H1 (cell line): ENCODE data around the gene PRKN. TPM values are rescaled to one million over a fixed set of nuclear protein-coding genes. Genes with fewer than 3 reads are reported as not detected.

Experiments
- CTCF ChIA-PET: fragments of 300-600 bp; sonication (Branson Sonifier 250); formaldehyde crosslinking; loops from one replicate; lab custom pipeline; 2021; ENCODE audit not compliant: partially characterized antibody; lab: Charles Lee
- POLR2A ChIA-PET: fragments of 300-600 bp; sonication (Branson Sonifier 250); formaldehyde crosslinking; loops from one replicate; lab custom pipeline; 2021; ENCODE audit warnings: inconsistent platforms; ENCODE audit not compliant: partially characterized antibody; lab: Charles Lee
- DNase-seq, 2 experiments: peaks; one replicate each; pipeline versions ENCODE4 v3.0.0 to v3.0.0-alpha.2; 2010 to 2022; ENCODE audit warnings: low spot score in 2 of 2, low read depth in 1 of 2, mixed read lengths in 1 of 2
- FAIRE-seq: peaks from 2 replicates; lab custom pipeline; 2011; peaks lifted over from hg19 to GRCh38; lab: Jason Lieb, UNC
- H2AFZ ChIP-seq: 2 replicates; pipeline ENCODE4 v1.8.1; 2012; ENCODE audit warnings: low read length, inconsistent platforms
- H2AK5ac ChIP-seq: 2 replicates; pipeline ENCODE4 v1.6.1; 2013; ENCODE audit warnings: low read depth, low read length
- H2BK120ac ChIP-seq: replicated peaks from 2 replicates; pipeline ENCODE3; 2013; ENCODE audit warnings: low read depth, low read length, inconsistent platforms
- H2BK12ac ChIP-seq: 2 replicates; pipeline ENCODE4 v1.6.1; 2013; ENCODE audit warnings: low read depth, low read length
- H2BK15ac ChIP-seq: 2 replicates; pipeline ENCODE4 v1.6.1; 2013; ENCODE audit warnings: low read length
- H2BK20ac ChIP-seq: 2 replicates; pipeline ENCODE4 v1.6.1; 2013; ENCODE audit warnings: low read length
- H2BK5ac ChIP-seq: 2 replicates; pipeline ENCODE4 v1.6.1; 2013; ENCODE audit warnings: low read depth, low read length
- H3K14ac ChIP-seq: 2 replicates; pipeline ENCODE4 v1.6.1; 2013; ENCODE audit warnings: inconsistent platforms; ENCODE audit not compliant: insufficient read length
- H3K18ac ChIP-seq: 2 replicates; pipeline ENCODE4 v1.6.1; 2013; ENCODE audit warnings: low read length; ENCODE audit errors: extremely low read depth
- H3K23ac ChIP-seq: 2 replicates; pipeline ENCODE4 v1.6.1; 2013; ENCODE audit warnings: inconsistent platforms; ENCODE audit not compliant: insufficient read length
- H3K23me2 ChIP-seq: 2 replicates; pipeline ENCODE4 v1.6.1; 2013; ENCODE audit warnings: low read depth, low read length
- H3K27ac ChIP-seq: 2 replicates; pipeline ENCODE4 v1.6.1; 2011; ENCODE audit warnings: low read depth, low read length, inconsistent platforms
- H3K27me3 ChIP-seq, 4 experiments: replicated peaks in 1 of 4; 1 replicate in 1 of 4; 2 replicates in 3 of 4; pipeline versions ENCODE4 v1.6.1 to v1.8.1; 2011 to 2013; ENCODE audit warnings: low read length in 3 of 4, mild to moderate bottlenecking in 3 of 4, inconsistent platforms in 2 of 4, mixed read lengths in 2 of 4, moderate library complexity in 1 of 4; ENCODE audit not compliant: control insufficient read depth in 3 of 4, insufficient read depth in 3 of 4; ENCODE audit errors: extremely low read depth in 1 of 4
- H3K36me3 ChIP-seq, 4 experiments: 2 replicates each; pipeline versions ENCODE4 v1.6.1 to v1.8.1; 2011 to 2013; ENCODE audit warnings: mild to moderate bottlenecking in 4 of 4, low read length in 3 of 4, moderate library complexity in 2 of 4, control low read depth in 1 of 4, inconsistent platforms in 1 of 4; ENCODE audit not compliant: insufficient read depth in 4 of 4, control insufficient read depth in 2 of 4
- H3K4ac ChIP-seq: replicated peaks from 2 replicates; pipeline ENCODE3; 2013; ENCODE audit warnings: low read length, low read depth, mixed read lengths, inconsistent platforms; ENCODE audit not compliant: insufficient read length
- H3K4me1 ChIP-seq, 4 experiments: replicated peaks in 1 of 4; 1 replicate in 1 of 4; 2 replicates in 3 of 4; pipeline versions ENCODE4 v1.6.1 to v1.8.1; 2011 to 2013; ENCODE audit warnings: low read length in 3 of 4, inconsistent platforms in 2 of 4, mixed read lengths in 1 of 4; ENCODE audit not compliant: insufficient read depth in 4 of 4, control insufficient read depth in 3 of 4
- H3K4me2 ChIP-seq, 2 experiments: 2 replicates each; pipeline versions ENCODE4 v1.6.1 to v1.8.1; 2011 to 2013; ENCODE audit warnings: low read depth in 2 of 2, low read length in 2 of 2, control low read depth in 1 of 2, inconsistent platforms in 1 of 2, mild to moderate bottlenecking in 1 of 2; ENCODE audit not compliant: insufficient read depth in 1 of 2
- H3K4me3 ChIP-seq, 4 experiments: fragments of 200-600, 300-600 bp in 1 of 4; sonication (generic), shearing (Covaris generic), sonication (Bioruptor Twin) in 1 of 4; 2 replicates each; pipeline versions ENCODE4 v1.5.1 to v1.8.1; 2011 to 2016; ENCODE audit warnings: low read length in 4 of 4, low read depth in 3 of 4, control low read depth in 2 of 4, inconsistent platforms in 2 of 4, mild to moderate bottlenecking in 2 of 4, mixed read lengths in 1 of 4, moderate library complexity in 1 of 4; ENCODE audit not compliant: insufficient read depth in 2 of 4; ENCODE audit errors: extremely low read depth in 1 of 4
- H3K56ac ChIP-seq: replicated peaks from 2 replicates; pipeline ENCODE3; 2013; ENCODE audit warnings: low read depth, mild to moderate bottlenecking, mixed read lengths, low read length, inconsistent platforms; ENCODE audit not compliant: insufficient read length
- H3K79me1 ChIP-seq: 2 replicates; pipeline ENCODE4 v1.6.1; 2013; ENCODE audit warnings: low read depth, low read length, control low read depth
- H3K79me2 ChIP-seq, 2 experiments: 2 replicates each; pipeline versions ENCODE4 v1.6.1 to v1.8.1; 2012 to 2013; ENCODE audit warnings: low read length in 2 of 2, mild to moderate bottlenecking in 2 of 2, inconsistent platforms in 1 of 2; ENCODE audit not compliant: insufficient read depth in 2 of 2, control insufficient read depth in 1 of 2
- H3K9ac ChIP-seq, 4 experiments: replicated peaks in 1 of 4; 1 replicate in 1 of 4; 2 replicates in 3 of 4; pipeline versions ENCODE4 v1.6.1 to v1.8.1; 2011 to 2013; ENCODE audit warnings: low read depth in 3 of 4, low read length in 3 of 4, control low read depth in 2 of 4, mild to moderate bottlenecking in 2 of 4, moderate library complexity in 2 of 4, inconsistent platforms in 1 of 4; ENCODE audit errors: extremely low read depth in 1 of 4
- H3K9me3 ChIP-seq, 2 experiments: 2 replicates each; pipeline versions ENCODE4 v1.6.1 to v1.8.1; 2012 to 2013; ENCODE audit warnings: mild to moderate bottlenecking in 2 of 2, moderate library complexity in 2 of 2, control low read depth in 1 of 2, inconsistent platforms in 1 of 2, low read depth in 1 of 2, low read length in 1 of 2, mixed read lengths in 1 of 2; ENCODE audit not compliant: insufficient read depth in 2 of 2
- H4K20me1 ChIP-seq, 2 experiments: replicated peaks in 1 of 2; 2 replicates each; pipeline versions ENCODE3 to v1.8.1; 2011 to 2013; ENCODE audit warnings: inconsistent platforms in 2 of 2, low read length in 2 of 2, mild to moderate bottlenecking in 1 of 2; ENCODE audit not compliant: insufficient read depth in 2 of 2, control insufficient read depth in 1 of 2
- H4K5ac ChIP-seq: 2 replicates; pipeline ENCODE4 v1.6.1; 2013; ENCODE audit warnings: low read length, low read depth, mixed read lengths, inconsistent platforms; ENCODE audit not compliant: insufficient read length
- H4K8ac ChIP-seq: 2 replicates; pipeline ENCODE4 v1.8.0; 2013; ENCODE audit warnings: mild to moderate bottlenecking, moderate library complexity, low read length, inconsistent platforms; ENCODE audit not compliant: insufficient read depth; ENCODE audit errors: extremely low read depth
- H4K91ac ChIP-seq: replicated peaks from 2 replicates; pipeline ENCODE3; 2013; ENCODE audit warnings: low read length, mixed read lengths, inconsistent platforms; ENCODE audit not compliant: insufficient read length
- HDAC2 ChIP-seq, 2 experiments: fragments of 300-600 bp in 1 of 2; sonication (generic) in 1 of 2; IDR thresholded peaks; 2 replicates each; pipeline ENCODE4 v1.6.1; 2011 to 2012; ENCODE audit warnings: low read depth in 2 of 2, low read length in 2 of 2, mild to moderate bottlenecking in 2 of 2, moderate library complexity in 2 of 2, borderline replicate concordance in 1 of 2, inconsistent platforms in 1 of 2
- WGBS, 2 experiments: shearing (Covaris generic) in 1 of 2; methylation state at CpG; one replicate each; pipeline versions ENCODE4 v1.1.6 to v1.1.7; 2013 to 2015; ENCODE audit warnings: low lambda C conversion rate in 2 of 2, mixed read lengths in 2 of 2, inconsistent platforms in 1 of 2, low coverage in 1 of 2, missing lambda C conversion rate in 1 of 2; ENCODE audit not compliant: insufficient replicate concordance in 2 of 2, insufficient coverage in 1 of 2, insufficient read length in 1 of 2; ENCODE audit errors: extremely low coverage in 1 of 2, missing lambda C conversion rate in 1 of 2; 5-methylcytosine and 5-hydroxymethylcytosine counted together
- polyA plus RNA-seq, 7 experiments: library from polyadenylated mRNA; depleted of rRNA in 3 of 7; stranded (reverse) in 5 of 7; unstranded in 2 of 7; fragments of >200 nt in 5 of 7; fragments of 200-250 nt in 2 of 7; gene quantifications; 1 replicate in 5 of 7; 2 replicates in 1 of 7; 4 replicates in 1 of 7; pipeline versions ENCODE4 v1.2.1 to v1.2.3, GENCODE V29; 2011 to 2013; ENCODE audit warnings: missing spikeins in 2 of 7, mixed read lengths in 2 of 7
- total RNA-seq: library from RNA; stranded (reverse); fragmentation: NEBNext Ultra II Directional; extraction: Animal tissue kit (Norgen Biotek cat#: 25700); gene quantifications from 2 replicates; pipeline ENCODE4 v1.2.1, GENCODE V29; 2021

The PRKN gene
- total and polyA plus RNA-seq, 2 of the 8 experiments (the other 6 are each of a cell fraction or from before 2014, with no cell fraction given): 0.13 to 0.29 TPM

DNA sequence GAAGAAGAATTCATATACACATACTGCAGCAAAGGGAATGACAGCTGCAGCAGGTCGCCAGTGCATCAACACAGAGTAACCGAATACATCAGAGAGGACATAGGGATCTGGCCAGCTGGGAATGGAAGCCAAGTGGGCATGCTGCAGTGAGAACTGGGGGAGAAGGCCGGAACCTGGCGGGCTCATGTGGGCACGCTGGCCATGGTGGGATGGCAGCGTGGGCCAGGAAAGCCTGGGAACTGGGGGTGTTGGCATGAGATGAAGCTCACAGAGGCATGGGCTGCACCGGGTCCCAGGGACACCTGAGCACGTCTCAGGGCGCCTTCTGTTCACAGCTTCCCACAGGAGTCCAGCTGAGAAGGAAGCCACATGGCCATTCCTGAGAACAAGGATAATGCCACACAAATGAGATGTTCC is 1314.2 kb downstream of the PRKN start:
- H3K23ac ChIP-seq: no peak overlapping the region
- no peak overlapping the region for H2BK120ac ChIP-seq
- no peak overlapping the region for H3K56ac ChIP-seq
- no peak for TF ChIP-seq HDAC2 (IDR thresholded peaks at IDR 0.05; ENCODE audit: borderline replicate concordance in 1 of 2, low read depth in 2 of 2, low read length in 2 of 2)
- no peak overlapping the region for H3K14ac ChIP-seq
- H2AFZ ChIP-seq: no peak overlapping the region
- H3K18ac ChIP-seq: no peak overlapping the region
- no peak overlapping the region for H2BK12ac ChIP-seq
- no peaks in the 10 kb centered on the region for H3K27me3 ChIP-seq
- H3K4ac ChIP-seq: no peak overlapping the region
- no peak overlapping the region for H4K5ac ChIP-seq
- H2BK20ac ChIP-seq: no peak overlapping the region
- no peak overlapping the region for H2AK5ac ChIP-seq
- H3K79me1 ChIP-seq: no peaks in the 10 kb centered on the region
- no peak overlapping the region for H3K4me2 ChIP-seq
- ChIA-PET POLR2A (no interaction called here), CTCF (interaction anchor here (0.9 to 7.6 kb wide), 4 partner anchors 12 to 282 kb away, joined by 4 to 86 read pairs (median 6); no protein-coding TSS in a partner anchor)
- DNase-seq: no peak
- H3K27ac ChIP-seq: no peak overlapping the region
- no peak overlapping the region for H2BK5ac ChIP-seq
- H4K20me1 ChIP-seq: no peaks in the 10 kb centered on the region
- no peak overlapping the region for H4K8ac ChIP-seq
- no peaks in the 10 kb centered on the region for H3K36me3 ChIP-seq
- H3K9ac ChIP-seq: no peak overlapping the region
- WGBS, 2 experiments: 85% methylated on average over 9 of the region's 9 CpGs; no CpG with 5 or more reads in 1 of the 2 experiments
- H3K79me2 ChIP-seq: no peaks in the 10 kb centered on the region
- H3K9me3 ChIP-seq: peaks cover 2 to 8% of the 10 kb centered on the region in 2 experiments; a peak in 2 of 4 replicates
- no peak for FAIRE-seq
- H4K91ac ChIP-seq: no peak overlapping the region
- H2BK15ac ChIP-seq: no peak overlapping the region
- peaks cover 10% of the 10 kb centered on the region; the same call in 1 of the 2 replicates for H3K23me2 ChIP-seq
- no peak overlapping the region for H3K4me3 ChIP-seq
- H3K4me1 ChIP-seq: peaks cover 0 to 4% (median under 1%) of the 10 kb centered on the region in 4 experiments; a peak in 3 of 7 replicates
